Uterus (tissue), 4 donors: Measurements from ENCODE around the gene UMODL1. TPM values are rescaled to one million over a fixed set of nuclear protein-coding genes. Genes with fewer than 3 reads are reported as not detected.
A peak's percentile ranks its signal among the peaks of the same experiment; 100 is the strongest.

Experiments
- DNase-seq, 2 donors: peaks; one replicate each; pipeline ENCODE4 v3.0.0-alpha.2; 2019 to 2020
- H3K27ac ChIP-seq, 2 donors: fragments of 200-600 bp; sonication (generic); 1 replicate in 1 of 2; 2 replicates in 1 of 2; pipeline ENCODE4 v1.5.1; 2016 to 2018
- H3K27me3 ChIP-seq, 2 donors: fragments of 200-600 bp; sonication (generic); one replicate each; pipeline ENCODE4 v1.5.1; 2018 to 2019; ENCODE audit warnings: control low read depth in 1 of 2
- H3K36me3 ChIP-seq, 2 donors: fragments of 200-600 bp; sonication (generic); one replicate each; pipeline ENCODE4 v1.5.1; 2019; ENCODE audit warnings: control low read depth in 1 of 2
- H3K4me1 ChIP-seq, 2 donors: fragments of 200-600 bp; sonication (generic); one replicate each; pipeline ENCODE4 v1.5.1; 2018 to 2019; ENCODE audit warnings: control low read depth in 1 of 2
- H3K4me3 ChIP-seq, 2 donors: fragments of 200-600 bp; sonication (generic); 1 replicate in 1 of 2; 2 replicates in 1 of 2; pipeline ENCODE4 v1.5.1; 2018 to 2019; ENCODE audit warnings: mild to moderate bottlenecking in 1 of 2
- H3K9me3 ChIP-seq, 2 donors: fragments of 200-600 bp; sonication (generic); one replicate each; pipeline ENCODE4 v1.5.1; 2019; ENCODE audit warnings: control low read depth in 1 of 2
- CTCF ChIP-seq, 4 experiments: fragments of 200-600 bp in 2 of 4; fragments of 450-650 bp in 2 of 4; sonication (generic) in 2 of 4; IDR thresholded peaks; one replicate each; pipeline ENCODE4 v1.5.1; 2016 to 2019; ENCODE audit warnings: antibody characterized with exemption in 4 of 4, mild to moderate bottlenecking in 2 of 4, moderate library complexity in 1 of 4
- POLR2A ChIP-seq, 2 donors: fragments of 450-650 bp; IDR thresholded peaks; one replicate each; pipeline ENCODE4 v1.6.1; 2016; ENCODE audit warnings: antibody characterized with exemption in 2 of 2, mild to moderate bottlenecking in 1 of 2, moderate library complexity in 1 of 2
- intact Hi-C: fragments of 100-400 bp; cut with DNase I; formaldehyde crosslinking; loops from one replicate; pipeline ENCODE4 v1.15.1; 2023; ENCODE audit warnings: low total_unique reads
- total RNA-seq, 4 donors: library from RNA; depleted of rRNA in 3 of 4; stranded (reverse); fragments of >200 nt in 3 of 4; gene quantifications; one replicate each; pipeline versions ENCODE4 v1.1.0 to v1.2.4, GENCODE V29; 2014 to 2023
- donor health status: DM: yes; HTN: yes; CAD: no.

UMODL1 gene
- total RNA-seq, 4 donors from 2014 or later: not detected

- DNase-seq: peak in 1 of 2 donors; percentile 6
- no peaks in the 10 kb centered on the region for H3K27me3 ChIP-seq
- intact Hi-C loops: no loop called here
These were observed 75.7 kb downstream of the UMODL1 start for GRCh38 chr21:42146821-42147220.

GRCh38 chr21:42147386-42148020, 76.4 kb downstream of the UMODL1 start:
- Histone ChIP-seq H3K9me3 (no peaks in the 10 kb centered on the region), H3K36me3 (no peaks in the 10 kb centered on the region), H3K4me1 (no peaks in the 10 kb centered on the region), H3K4me3 (no peak overlapping the region), H3K27me3 (no peaks in the 10 kb centered on the region), H3K27ac (no peak overlapping the region)
- intact Hi-C loops: no loop called here
- TF ChIP-seq POLR2A (IDR thresholded peaks at IDR 0.05) (no peak), CTCF (IDR thresholded peaks at IDR 0.05) (no peak)
- DNase-seq: peak in 1 of 2 donors; percentile 6

More at GRCh38 chr21:42146821-42147220, 75.7 kb downstream of the UMODL1 start:
- Histone ChIP-seq H3K27ac (no peak overlapping the region), H3K9me3 (no peaks in the 10 kb centered on the region), H3K4me3 (no peak overlapping the region), H3K4me1 (no peaks in the 10 kb centered on the region), H3K36me3 (no peaks in the 10 kb centered on the region)
- TF ChIP-seq POLR2A (IDR thresholded peaks at IDR 0.05) (no peak), CTCF (IDR thresholded peaks at IDR 0.05) (no peak)

GRCh38 chr21:42148097-42148496, 77.0 kb downstream of the UMODL1 start:
- TF ChIP-seq POLR2A (IDR thresholded peaks at IDR 0.05) (no peak), CTCF (IDR thresholded peaks at IDR 0.05) (no peak)
- no peak for DNase-seq
- Histone ChIP-seq H3K9me3 (no peaks in the 10 kb centered on the region), H3K4me1 (no peaks in the 10 kb centered on the region), H3K27me3 (no peaks in the 10 kb centered on the region), H3K4me3 (no peak overlapping the region), H3K36me3 (no peaks in the 10 kb centered on the region), H3K27ac (no peak overlapping the region)
- intact Hi-C loops: no loop called here

GRCh38 chr21:42148584-42148983, 77.5 kb downstream of the UMODL1 start:
- no peaks in the 10 kb centered on the region for H3K36me3 ChIP-seq
- intact Hi-C loops: no loop called here
- no peak overlapping the region for H3K27ac ChIP-seq
- no peak for DNase-seq
- no peak for TF ChIP-seq POLR2A (IDR thresholded peaks at IDR 0.05)
- TF ChIP-seq CTCF (IDR thresholded peaks at IDR 0.05): no peak
- no peaks in the 10 kb centered on the region for H3K27me3 ChIP-seq
- H3K4me3 ChIP-seq: no peak overlapping the region
- H3K4me1 ChIP-seq: no peaks in the 10 kb centered on the region
- no peaks in the 10 kb centered on the region for H3K9me3 ChIP-seq

GRCh38 chr21:42149656-42150473, 78.7 kb downstream of the UMODL1 start:
- TF ChIP-seq CTCF (IDR thresholded peaks at IDR 0.05) (no peak), POLR2A (IDR thresholded peaks at IDR 0.05) (no peak)
- Histone ChIP-seq H3K4me3 (no peak overlapping the region), H3K27me3 (no peaks in the 10 kb centered on the region), H3K4me1 (no peaks in the 10 kb centered on the region), H3K27ac (no peak overlapping the region), H3K36me3 (no peaks in the 10 kb centered on the region), H3K9me3 (no peaks in the 10 kb centered on the region)
- intact Hi-C loops: no loop called here
- DNase-seq: peak in 1 of 2 donors; percentile 5
